HG03342 (cell line): ENCODE data around the gene MCAM.

Experiments used
- ATAC-seq: cut with Tn5 transposase; IDR thresholded peaks from one replicate; pipeline ENCODE4 v1.9.1; 2021; ENCODE audit warnings: mild to moderate bottlenecking, moderate library complexity; ENCODE audit not compliant: unreplicated experiment

The MCAM gene, protein sequence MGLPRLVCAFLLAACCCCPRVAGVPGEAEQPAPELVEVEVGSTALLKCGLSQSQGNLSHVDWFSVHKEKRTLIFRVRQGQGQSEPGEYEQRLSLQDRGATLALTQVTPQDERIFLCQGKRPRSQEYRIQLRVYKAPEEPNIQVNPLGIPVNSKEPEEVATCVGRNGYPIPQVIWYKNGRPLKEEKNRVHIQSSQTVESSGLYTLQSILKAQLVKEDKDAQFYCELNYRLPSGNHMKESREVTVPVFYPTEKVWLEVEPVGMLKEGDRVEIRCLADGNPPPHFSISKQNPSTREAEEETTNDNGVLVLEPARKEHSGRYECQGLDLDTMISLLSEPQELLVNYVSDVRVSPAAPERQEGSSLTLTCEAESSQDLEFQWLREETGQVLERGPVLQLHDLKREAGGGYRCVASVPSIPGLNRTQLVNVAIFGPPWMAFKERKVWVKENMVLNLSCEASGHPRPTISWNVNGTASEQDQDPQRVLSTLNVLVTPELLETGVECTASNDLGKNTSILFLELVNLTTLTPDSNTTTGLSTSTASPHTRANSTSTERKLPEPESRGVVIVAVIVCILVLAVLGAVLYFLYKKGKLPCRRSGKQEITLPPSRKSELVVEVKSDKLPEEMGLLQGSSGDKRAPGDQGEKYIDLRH

DNA sequence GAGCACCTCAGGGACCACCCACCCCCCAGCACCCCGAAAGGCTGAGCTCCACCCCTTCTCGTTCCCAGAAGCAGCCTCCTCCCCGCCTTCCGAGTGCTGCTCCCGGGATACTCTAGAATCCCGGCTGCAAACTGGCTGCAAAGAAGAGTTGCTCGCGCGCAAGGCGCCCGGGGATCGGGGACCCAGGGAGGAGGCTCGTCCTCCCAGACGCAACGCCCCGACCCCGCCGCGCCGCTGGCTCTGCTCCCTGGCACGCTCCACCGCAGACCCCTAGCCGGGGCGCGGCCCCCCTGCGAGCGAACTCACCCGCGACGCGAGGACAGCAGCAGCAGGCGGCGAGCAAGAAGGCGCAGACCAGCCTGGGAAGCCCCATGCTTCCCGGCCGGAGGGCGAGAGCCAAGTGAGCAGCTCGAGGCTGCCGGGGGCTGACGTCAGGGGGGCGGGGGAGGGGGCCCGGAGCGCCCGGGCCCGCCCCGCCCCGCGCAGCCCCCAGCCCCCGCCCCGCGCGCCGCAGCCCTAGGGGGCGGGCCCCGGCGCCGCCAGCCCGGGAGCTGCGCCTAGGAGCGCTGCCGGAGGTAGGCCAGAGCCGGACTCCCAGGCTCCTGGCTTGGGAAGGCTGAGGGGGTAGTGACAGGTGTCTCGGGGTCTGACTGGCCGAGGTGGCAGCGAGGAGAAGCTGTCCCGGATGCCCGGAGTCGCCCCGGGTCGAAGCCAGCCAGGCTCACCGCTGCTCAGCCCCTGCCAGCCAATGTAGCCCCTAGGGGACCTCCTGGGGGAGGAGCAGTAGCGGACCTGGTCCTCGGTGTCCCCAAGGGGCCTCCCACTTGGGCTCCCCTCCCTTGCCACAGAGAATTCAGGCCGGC, at the start of gene MCAM:
Gene MCAM (minus strand): TSS at position 402 of the 863 bp plus-strand sequence. CDS start 29 bp downstream, at position 373.
- ATAC-seq = no peak

DNA sequence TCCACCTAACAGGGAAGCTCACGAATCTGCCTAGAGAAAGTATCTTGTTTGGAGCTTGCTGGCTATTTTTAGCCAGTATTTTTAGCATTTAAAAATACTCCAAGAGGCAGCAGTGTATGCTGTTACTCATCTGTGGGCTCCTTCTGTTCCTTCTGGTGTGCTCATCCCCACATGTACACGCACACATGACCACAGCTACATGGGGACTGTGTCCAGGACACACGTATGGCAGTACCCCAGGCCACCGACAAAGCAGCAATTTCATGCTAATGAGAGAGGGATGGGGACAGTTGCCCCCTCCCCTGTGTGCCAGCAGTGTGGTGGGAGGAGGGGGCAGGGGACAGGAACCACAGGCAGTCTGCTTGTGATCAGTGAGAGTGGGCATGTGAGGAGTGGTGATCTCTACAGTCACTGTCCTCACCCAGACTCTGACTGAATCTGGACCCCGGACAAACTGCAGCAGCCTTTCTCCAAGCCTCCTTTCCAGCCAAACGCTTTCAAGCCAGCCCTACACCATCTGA, 48.2 kb upstream of the MCAM start:
- ATAC-seq = no peak

DNA sequence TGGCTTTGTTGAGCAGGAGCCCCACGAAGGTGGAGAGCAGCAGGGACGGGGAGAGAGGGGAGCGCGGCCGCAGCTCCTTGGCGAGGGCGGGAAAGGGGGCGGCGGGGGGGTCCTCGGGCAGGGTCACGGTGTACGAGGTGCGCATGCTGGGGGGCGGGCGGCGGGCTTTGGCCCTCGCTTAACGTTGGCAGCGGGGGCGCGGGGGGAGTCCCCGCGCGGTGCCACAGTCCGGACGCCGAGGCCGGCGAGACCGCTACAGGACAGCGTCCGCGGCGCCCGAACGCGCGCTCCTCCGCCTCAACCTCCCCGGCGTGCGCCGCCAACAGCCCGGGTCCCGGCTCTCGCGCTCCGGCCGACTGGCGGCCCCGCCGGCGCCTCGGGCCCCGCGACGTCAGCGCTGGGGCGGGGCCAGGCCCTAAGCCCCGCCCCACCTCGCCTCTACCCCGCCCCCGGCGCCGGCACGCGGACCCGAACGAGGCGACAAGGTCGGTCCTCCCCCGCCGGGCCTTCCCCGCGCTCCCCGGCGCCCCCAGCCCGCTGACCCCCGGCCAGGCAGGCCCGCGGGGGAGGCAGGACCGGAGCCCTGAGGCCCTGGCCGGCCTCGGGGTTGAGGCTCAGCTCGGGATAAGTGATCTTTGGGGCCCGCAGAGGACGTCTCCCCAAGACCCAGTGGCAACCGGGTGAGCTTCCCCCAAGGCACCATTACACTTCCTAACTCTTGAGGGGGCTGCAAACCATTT, 47.1 kb upstream of the MCAM start:
- ATAC-seq = peak; percentile 44

DNA sequence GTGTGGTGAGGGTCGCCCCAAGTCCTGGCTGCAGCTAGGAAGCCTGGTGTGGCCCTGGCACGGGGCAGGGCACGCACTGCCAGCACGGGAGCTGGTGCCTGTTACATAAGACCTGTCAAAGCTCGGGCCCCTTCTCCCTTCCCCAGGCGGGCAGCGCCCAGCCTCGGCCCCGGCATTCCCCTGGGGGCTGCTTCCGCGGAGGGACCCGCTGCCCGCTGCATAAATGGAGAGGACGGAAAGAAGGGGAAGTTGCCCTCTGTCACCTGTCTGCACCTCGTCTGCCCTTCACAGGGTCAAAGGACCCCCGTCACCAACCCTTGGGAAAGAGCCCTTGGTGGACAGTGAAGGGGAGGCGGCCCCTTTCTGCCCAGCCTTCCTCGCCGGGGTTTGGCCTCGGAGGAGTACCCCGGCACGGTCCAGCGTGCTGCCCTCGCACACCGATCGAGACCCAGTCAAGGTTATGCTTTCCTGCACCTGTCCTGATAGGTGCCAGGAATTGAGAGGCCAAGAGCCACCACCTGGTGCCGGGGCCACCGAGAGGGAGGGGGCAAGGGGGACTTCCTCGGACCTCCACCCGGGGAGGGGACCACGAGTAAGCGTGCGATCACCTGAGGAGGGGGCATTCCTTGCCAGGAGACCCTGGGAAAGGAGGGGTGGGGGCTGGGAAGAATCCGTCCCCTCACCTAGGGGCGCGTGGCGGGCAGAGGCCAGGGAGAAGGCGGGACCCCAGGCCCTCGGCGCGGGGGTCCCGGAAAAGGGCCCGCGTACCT, 46.3 kb upstream of the MCAM start:
- ATAC-seq = no peak

DNA sequence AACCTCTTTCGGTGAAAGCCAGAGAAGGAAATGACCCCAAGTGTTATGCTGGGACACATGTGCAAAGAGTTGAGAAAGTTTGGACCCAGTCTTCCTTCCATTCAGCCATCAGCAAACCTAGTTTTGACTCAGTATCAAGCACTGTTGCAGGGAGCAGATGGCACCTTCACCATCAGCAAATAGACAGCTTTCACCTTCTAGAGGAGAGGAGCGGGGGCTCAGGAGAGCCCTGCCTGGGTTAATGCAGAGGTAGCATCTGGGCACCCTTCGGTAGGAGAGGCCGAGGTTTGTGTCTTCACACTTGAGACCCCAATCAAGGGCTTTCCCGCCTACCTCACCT, 45.8 kb upstream of the MCAM start:
- ATAC-seq = no peak

DNA sequence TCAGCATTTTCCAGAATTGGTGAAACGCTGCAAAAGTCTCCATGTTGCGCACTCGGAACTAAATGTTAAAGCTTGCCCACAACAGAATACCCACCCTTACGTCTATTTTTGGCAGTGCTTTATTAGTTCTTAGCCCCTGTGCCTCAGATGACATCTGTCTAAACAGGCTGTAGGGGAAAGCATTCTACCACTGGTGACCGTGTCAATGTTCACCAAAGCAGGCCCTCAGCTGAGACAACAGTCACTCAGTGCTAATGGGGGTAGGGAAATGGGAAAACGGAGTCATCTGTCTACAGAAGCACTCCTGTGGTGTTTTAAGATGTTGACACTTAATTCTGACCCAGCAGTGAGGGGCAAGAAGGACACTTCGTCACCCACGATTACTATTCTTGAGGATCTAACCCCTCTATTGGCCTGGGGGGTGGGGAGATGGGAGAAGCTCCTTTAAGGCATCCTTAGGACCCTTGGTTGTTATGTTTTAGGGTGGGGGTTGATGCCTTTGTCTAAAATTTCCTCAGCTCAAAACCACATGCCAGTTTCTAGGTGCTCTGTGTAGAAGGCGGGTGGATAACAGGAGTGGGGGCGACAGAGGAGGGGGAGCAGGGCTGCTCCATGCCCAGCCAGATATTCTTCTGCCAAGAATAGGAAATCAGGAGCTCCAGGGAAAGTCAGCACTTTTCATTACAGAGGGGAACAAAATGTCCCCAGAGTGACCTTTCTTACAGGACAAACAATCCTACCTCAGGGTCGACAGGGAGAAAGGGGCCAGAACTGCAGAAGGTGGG, 45.2 kb upstream of the MCAM start:
- no peak for ATAC-seq

DNA sequence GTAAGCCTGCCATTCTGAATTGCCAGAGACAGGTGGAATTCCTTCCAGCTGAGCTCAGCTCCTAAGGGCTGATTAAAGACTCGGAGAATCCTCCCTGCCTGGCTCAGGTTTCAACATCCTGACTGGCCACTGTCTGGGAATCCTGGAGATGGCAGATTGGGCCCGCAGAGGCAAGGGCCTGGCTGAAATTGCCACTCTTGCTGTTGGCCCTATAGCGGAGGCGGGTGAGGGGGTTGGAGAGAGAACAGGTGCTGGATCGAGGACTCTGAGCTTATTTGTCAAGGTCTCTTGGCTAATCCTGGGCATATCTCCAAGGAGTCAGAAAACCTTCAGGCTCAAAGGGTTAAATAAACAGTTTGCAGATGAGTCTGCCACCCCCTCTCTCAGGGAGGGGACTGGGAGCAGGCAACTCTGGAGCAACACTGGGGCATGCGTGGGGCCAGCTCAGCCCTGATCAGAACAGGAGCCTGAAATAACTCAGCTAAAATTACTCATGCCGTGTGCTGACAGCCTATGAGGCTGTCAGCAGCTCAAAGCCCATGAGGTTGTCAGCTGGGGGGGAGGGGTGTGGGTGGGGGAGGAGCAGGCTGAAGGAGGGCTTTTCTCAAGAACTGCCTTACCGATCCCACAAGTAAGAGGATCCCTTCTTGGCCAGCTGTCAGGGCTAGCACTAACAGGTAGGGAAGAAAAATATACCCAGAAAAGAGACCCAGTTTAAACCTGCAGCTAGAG, 44.3 kb upstream of the MCAM start:
- no peak for ATAC-seq

DNA sequence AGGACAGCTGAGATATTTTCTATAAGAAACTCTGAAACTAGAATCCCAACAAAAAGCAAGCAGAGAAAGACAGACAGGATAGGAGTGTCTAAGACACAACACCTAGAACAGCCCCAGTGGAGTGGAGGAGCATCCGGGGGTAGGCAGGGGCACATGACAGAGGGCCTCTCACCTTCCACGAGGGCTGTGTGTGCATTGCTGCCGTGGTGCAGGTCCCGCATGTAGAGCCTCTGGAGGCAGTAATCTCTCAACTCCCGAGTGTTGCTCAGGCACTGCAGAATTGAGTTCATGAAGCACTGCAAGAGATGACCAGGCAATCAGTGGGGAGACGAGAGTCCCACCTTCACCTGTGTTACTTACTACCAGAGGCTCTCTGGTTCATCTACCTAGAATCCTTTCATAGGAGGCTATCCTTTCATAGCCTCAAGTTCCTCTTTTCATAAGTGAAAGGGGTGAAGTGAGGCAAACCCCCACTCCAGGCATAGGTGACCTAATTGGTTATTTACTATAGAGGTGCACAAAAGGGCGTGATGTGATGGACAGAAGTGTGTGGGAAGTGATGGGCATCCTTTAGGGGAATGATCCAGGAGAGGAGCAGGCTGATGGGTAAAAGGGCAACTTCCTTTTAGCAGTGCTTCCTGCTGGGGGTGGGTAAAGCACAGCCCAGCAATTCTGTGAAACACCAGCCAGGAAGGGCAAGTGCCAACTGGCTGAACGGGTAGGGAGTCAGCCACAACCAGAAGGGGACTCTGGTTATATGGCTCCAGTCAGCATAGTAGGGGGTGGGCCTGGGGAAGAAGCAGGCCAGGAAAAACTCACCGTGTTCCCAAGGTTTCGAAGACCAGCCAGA, 42.7 kb upstream of the MCAM start:
- ATAC-seq = no peak

DNA sequence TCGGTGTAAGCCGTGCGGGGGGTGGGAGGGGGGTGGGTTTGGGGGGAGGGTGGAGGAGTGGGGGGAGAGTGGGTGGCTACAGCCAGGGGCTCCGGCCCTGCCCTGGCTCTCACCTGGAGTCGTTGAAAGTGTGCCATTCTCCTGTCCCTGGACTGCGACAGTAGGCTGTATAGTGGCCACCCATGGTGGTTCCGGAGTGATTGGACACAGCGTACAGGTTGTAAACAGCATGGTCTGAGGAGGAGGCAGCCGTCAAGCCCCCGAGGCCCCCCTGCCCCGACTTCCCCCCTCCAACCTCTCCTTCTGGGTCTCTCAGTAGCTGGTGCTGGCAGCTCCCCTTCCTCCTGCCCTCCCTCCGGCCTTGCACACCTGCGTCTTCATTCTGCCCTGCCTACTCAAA, 40.1 kb upstream of the MCAM start:
- no peak for ATAC-seq

DNA sequence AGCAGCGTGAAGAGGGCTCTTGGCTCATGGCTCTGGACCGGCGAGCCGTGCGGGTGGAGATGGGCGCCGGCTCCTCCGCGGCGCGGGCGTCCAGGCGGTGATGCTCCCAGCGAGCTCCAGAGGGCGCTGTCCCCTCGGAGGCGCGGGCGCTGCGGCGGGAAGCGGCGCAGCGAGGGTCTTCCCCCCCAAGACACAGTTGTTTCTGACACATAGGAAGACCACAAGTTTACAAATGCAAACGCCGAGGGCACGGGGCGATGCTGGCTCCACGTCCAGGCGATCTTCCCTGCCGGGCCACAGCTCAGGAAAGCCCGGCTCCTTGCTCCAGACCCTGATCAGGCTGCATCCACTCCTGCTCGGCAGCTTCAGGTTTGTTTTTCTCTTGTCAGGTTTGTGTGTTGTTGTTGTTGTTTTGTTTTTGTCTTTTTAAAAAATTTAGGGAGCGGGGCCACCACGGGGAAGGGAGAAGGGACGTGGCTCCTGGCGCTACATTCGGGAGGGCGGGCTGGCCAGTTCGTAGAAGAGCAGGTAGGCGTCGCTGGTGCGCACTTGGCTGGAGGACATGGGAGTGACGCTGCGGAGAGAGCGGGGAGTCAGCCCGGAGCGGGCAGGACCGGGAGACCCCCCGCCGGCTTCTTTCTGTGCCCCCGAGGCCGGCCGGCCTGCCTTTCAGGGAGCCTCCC, 39.6 kb upstream of the MCAM start:
- peak; percentile 71 for ATAC-seq

DNA sequence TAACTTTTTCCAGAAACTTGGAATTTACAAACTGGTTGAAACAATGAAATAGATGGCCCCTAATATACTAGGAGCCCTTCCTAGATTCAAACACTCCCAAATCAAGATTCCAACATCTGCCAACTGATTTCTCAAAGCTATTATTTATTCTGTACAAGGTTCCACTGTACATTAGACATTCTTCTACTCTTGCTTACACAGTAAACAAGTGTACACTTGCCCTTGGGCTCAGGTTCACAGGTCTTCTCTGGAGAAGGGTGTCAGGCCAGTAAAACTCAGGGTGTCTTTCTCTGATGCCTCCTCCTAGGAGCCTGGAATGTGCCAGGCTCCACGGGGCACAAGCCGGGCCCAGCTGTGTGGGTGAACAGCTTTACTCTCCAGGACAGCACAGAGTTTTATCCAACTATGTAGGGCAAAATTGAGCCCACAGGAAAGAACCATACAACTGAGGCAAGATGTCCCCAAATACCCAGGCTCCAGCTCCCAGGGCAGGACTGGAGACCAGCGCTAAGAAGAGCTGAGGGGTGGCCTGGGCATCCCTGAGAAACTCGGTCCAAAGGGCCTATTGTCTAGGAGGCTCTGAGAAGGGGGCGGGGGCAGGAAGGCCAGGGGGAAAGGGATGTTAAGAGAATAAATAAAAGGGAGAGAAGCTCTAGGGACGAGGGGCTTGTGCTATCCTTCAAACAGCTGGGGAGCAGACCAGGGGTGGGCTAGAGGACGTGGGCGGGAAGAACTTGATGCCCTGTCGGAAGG, 38.3 kb upstream of the MCAM start:
- no peak for ATAC-seq

DNA sequence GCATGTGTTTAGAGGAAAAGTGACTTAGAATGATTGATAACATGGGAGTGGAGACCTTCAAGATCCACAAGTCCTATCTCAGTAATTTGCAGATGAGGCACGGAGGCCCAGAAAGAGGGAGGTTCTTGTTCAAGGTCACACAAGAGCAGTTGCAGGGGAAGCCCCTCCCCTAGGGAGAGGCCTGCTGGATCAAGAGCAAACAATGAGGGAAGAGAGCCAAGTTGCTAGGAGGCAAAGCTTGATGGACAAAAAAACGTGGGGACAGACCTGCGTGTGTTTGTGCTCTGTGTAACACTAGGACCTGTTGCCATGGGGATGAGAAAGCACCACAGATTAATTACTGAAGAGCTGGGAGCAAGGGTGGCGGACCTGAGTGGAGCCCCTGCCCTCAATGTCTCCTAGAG, 35.9 kb upstream of the MCAM start:
- no peak for ATAC-seq

DNA sequence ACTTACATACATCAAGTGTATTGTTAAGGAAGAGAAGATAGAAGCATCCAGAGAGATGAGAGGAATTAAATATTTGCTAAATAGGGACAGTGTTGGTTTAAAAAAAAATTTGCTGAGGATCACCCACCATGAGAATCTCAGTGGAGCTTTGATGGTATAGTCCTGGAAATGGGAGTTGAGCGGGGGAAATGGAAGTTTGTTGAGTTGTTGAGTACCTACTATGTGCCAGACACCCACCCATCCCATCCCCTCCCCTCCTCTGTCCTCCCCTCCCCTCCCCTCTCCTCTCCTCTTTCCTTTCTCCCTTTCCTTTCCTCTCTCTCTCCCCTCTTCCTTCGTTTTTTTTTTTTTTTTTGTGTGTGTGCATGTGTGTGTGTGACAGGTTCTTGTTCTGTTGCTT, 34.3 kb upstream of the MCAM start:
- no peak for ATAC-seq

DNA sequence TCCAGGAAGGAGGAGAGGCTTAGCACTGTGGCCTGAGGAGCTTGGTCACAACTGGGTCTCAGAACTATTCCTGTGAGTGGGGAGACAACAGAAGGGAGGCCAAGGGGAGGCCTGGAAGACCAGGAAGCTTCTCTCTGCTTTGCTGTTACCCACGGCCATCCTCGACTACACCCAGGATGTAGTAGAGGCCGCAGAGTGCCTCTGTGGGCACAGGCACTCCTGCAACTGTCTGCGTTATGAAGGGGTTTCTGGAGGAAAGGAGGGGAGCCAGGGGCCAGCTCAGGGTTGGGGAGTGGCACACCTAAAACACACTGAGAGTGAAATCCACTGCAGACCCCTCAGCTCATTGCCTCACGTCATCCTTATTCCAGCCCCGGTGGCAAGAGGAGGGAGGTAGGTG, 33.4 kb upstream of the MCAM start:
- ATAC-seq = no peak

DNA sequence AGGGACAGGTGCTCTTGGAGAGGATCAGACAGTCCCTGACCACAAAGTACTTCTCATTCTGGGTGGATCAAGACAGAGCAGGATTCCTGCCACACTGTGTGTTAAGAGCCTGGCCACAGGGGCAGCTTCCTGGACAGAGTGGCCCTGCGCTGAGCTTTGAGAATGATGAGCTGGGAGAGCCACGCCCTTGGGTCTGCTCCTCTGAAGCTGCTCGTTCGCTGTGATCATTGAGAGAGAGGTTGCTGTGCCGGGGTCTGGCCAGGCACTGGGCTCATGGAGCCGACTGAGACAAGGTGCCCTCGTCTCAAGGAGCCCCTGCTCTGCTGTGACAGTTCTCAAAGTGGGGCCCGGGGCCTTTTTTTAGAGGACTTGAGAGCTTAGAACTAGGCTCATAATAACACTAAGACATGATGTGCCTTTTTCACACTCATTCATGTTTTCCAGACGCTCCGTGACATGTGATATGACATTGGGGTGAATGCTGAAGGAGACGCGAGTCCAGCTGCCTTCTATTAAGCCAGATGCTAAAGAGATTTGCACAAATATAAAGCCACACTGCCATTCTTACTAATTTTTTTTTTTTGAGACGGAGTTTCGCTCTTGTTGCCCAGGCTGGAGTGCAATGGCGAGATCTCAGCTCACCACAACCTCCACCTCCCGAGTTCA, 31.1 kb upstream of the MCAM start:
- no peak for ATAC-seq

DNA sequence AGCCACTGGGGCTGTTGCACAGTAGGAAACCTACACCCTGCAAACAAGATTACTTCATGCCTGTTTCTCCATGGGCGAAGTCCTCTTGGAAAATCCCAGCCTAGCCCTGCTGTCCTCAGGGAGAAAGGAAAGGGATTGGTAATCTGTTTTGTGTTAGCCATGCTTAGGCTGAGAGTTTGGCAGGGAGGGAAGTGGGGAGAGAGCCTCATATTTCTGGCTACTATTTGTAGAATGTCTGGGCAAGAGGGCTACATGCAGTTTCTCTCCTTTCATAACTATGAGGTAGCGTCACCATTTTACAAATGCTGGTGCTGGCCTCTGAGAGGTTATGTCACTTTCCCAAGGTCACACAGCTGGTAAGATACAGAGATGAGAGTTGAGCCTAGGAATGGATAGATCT, 30.3 kb upstream of the MCAM start:
- no peak for ATAC-seq
